Ishikawa (cell line): ENCODE data around the gene CCDC97.

Source experiments
- CEBPB ChIP-seq: IDR thresholded peaks from 2 replicates; pipeline ENCODE4 v1.6.1; 2012
- CREB1 ChIP-seq: IDR thresholded peaks from 2 replicates; pipeline ENCODE4 v1.6.1; 2012; ENCODE audit warnings: low read depth
- EP300 ChIP-seq: IDR thresholded peaks from 2 replicates; pipeline ENCODE4 v1.6.1; 2012; ENCODE audit warnings: borderline replicate concordance
- FOXM1 ChIP-seq: IDR thresholded peaks from 2 replicates; pipeline ENCODE4 v1.6.1; 2012; ENCODE audit warnings: low read depth, borderline replicate concordance
- NFIC ChIP-seq: IDR thresholded peaks from 2 replicates; pipeline ENCODE4 v1.6.1; 2012
- RAD21 ChIP-seq: IDR thresholded peaks from 2 replicates; pipeline ENCODE4 v1.6.1; 2012; ENCODE audit warnings: low read depth
- TAF1 ChIP-seq: IDR thresholded peaks from 2 replicates; pipeline ENCODE4 v1.6.1; 2012; ENCODE audit warnings: low read depth, mild to moderate bottlenecking
- YY1 ChIP-seq: IDR thresholded peaks from 2 replicates; pipeline ENCODE4 v1.6.1; 2012; ENCODE audit warnings: low read depth
- TF ChIP-seq, protein P1 (sequence below): IDR thresholded peaks from 2 replicates; pipeline ENCODE4 v1.6.1; 2012

DNA sequence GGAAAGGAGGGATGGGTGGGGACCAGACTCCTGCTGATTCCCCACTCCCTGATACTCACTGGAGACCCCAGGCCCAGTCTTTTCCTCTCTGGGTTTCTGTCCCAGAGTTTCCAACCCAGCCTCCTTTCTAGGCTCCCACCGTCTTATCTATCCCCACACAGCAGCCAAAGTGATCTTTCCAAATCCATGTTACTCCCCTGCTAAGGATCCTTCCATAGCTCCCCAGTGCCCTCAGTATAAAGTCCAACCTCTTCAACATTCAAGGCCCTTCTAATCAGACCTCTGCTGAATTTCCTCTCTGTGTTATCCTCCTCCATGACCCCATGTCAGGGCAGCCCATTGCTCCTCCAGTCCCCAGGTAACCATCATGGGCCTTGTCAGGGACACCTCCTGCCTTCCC is 45.1 kb downstream of the CCDC97 start:
- no peak for TF ChIP-seq YY1
- TF ChIP-seq, protein P1, sequence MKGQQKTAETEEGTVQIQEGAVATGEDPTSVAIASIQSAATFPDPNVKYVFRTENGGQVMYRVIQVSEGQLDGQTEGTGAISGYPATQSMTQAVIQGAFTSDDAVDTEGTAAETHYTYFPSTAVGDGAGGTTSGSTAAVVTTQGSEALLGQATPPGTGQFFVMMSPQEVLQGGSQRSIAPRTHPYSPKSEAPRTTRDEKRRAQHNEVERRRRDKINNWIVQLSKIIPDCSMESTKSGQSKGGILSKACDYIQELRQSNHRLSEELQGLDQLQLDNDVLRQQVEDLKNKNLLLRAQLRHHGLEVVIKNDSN = no peak
- TF ChIP-seq CEBPB = no peak
- TF ChIP-seq CREB1 = no peak
- no peak for TF ChIP-seq EP300
- TF ChIP-seq RAD21 = no peak
- no peak for TF ChIP-seq TAF1
- no peak for TF ChIP-seq NFIC
- TF ChIP-seq FOXM1 = no peak
